ENCODE measurements around the gene SMIM45.

The SMIM45 gene

DNA sequence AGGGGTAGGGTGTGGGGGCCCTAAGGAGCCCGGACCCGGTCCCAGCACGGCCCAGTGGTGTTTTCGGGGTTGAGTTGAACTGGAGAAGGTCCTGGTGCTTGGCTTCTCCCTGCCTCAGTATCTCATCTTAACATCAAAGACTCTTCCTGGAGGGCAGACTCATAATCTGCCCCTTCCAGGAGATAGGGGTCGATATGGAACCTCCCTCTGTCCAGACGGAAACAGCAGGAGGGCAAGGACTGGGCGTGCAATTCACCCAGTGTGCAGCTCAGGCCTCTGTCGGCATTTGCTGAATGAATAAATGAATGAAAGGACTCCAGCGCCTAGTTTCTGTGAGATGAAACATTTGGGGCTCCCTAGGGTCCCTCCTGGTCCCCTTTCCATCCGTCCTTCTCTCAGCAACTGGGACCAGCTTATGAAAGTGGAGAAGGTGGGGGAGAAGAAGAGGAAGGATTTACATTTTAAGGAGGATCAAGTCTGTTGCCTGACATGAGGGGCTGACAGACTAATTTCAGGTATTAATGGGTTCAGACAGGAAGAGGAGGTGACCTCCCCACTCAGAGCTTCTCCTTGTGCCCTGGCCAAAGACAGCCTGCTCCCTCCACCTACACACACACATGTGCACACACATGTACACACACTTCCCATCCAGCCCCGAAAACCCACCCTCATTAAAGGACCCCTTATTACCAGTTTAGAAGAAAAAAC is 36.0 kb upstream of the SMIM45 start:
- no peak for DNase-seq

DNA sequence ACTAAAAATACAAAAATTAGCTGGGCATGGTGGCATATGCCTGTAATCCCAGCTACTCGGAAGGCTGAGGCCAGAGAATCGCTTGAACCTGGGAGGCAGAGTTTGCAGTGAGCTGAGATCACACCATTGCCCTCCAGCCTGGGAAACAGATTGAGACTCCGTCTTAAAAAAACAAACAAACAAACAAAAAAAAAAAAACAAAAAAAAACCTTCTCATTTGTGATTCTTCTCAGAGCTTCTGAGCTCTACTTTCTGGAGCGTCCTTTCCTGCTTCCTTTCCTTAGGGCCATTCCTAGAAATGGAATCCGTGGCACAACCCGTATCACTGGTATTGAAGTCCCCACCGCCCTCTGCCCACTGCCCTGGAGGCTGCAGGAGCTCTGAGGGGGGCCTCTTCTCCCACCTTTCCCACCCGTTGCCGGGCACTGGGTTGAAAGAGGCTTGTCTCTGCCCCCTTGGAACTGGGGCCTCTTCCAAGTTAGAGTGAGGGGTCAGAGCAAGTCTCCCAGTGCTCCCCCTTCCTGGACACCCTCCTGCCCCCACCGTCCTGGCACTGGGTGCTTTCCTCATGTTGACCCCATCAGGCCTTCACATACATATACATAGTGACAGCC is 35.1 kb upstream of the SMIM45 start:
- no peak for DNase-seq

DNA sequence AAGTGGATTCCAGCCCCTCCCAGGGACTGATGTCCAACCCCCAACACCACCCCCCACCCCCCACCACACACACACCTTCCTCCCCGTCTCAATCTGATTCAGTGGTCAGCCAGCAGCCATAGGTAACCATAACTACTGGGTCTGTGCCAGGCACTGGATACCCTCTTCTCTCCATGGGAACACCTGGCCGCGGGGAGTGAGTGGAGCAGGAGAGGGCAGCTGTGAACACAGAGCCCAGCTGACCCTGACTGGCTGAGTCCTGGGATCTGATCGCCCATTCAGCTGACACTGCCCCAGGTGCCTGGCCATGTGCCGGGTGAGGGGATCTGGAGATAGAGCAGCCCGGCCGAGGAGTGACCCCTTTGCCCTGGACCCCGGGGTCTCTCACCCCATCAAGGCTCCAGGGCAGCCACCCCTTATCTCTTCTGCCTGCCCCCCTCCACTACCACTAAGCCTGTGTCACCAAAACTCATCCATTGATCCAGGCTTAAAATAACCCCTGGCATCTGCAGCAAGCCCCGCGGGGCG is 34.5 kb upstream of the SMIM45 start:
- no peak for DNase-seq

DNA sequence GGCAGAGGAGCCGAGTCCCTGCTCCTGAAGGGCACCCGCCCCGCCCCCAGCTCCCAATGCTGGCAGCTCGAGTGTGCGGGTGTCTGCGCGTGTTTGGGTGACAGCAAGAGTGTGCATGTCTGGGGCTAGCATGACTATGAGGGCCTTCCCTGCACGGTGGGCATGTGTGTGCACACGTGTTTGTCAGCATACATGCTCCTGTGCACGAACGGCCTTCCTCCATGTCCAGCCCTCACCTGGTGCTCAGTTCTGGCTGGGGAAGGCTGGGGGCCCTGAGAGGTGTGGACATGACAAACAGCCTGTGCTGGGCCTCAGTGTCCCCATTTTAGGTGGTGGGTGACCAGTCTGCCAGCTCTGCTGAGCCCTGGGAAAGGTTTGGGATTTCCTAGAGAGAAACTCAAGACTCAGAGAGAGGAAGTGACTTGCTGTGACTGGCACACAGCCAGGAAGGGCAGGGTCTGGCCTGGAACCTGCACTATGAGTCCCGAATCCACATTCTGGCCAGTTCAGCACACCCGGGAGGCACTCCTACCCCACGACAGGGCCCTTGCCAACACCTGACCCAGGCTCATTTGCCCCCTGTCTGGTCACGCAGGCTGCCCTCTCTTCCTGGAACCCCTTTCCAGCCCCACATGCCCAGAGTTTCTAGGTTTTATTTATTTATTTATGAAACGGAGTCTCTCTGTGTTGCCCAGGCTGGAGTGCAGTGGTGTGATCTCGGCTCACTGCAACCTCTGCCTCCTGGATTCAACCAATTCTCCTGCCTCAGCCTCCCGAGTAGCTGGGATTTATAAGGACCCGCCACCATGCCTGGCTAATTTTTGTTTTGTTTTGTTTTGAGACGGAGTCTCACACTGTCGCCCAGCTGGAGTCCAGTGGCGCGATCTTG is 33.8 kb upstream of the SMIM45 start:
- peak; percentile 27 to 49 for DNase-seq

DNA sequence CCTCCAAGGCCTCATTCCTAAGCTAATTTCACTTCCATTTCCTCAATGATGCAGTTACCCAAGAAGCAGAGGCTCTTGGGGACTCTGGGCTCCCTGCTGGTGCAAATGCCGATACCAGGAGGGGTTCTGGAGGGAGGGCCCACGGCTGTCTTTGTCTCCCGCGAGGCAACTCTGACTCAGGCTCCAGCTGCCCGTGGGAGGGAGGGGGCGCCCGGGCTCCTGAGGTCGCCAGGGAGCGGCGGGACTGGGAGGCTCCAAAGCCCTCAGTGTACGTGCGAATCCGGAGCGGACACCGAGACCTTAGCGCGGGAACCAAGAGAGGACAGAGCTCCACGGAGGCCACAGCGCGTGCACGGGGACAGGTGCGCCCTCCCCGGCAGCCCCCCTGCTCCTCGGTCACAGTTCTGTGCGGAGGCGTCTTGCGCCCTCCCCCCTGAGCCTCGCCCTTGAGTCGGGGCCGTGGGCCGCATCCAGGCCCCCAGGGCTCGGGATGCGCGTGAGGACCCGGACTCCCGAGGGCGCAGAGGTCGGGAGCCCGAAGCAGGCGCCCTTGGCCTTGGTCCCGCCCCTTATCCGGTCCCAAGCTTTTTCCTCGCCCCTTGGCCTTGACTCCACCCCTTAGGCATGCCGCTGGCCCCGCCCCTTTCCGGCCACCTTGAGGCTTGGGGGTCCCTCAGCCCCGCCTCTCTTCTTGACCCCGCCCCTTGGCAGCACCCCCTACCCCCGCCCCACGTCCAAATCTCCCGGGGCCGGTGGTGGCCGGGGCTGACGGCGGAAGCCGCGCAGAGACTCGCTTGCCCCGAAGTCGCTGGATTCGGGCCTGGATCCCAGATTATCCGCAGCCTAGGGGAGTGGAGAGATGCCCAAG is 32.4 kb upstream of the SMIM45 start:
- peak; percentile 55 to 73 for DNase-seq

DNA sequence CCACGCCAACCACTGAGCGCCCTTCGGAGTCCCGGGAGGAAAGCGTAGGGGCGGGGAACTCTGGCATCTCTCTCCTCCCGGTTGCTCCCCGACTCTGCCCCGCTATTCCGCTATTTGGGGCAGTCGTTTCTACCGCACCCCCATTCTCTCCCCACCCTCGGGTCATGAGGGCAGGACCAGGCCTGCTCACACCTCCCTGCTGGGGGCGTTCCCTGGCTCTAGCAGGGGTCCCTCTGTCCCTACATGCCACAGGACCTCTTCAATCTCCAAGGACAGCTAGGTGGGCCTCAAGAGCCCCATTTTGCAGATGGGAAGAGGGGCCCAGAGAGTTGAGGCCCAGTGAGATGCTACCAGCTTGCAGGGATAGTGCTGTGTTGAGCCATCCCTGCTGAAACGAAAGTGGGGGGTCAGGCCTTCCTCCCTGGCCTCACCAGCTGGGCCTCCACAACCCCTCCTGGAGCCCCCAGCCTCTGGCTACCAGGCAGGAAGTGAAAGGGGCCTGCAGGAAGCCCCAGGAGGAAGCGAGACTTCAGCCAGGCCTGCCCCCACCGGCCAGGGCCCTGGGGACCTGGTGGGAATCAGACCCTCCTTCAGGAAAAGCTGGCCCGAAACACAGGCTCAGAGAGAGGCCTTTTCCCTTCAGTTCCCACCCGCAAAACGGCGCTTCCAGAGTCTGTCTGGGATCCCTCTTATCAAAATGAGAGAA is 31.5 kb upstream of the SMIM45 start:
- DNase-seq = peak in 1 of 2 donors; percentile 50

DNA sequence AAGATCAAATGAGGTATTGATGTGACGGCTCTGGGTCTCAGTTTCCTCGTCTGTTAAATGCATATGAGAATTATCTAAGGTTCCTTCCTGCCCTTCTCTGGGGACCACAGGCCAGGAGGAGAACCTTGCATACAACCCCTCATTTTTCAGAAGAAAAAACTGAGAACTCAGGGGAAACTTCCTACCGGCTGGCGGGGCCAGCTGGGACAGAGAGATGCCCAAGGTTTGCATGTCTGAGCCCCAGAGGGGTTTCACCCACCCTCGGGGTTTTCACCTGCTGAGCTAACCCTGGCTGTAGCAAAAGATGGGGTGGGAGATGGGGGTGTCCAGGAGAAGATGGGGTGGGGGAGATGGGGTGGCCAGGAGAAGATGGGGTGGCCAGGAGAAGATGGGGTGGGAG is 29.6 kb upstream of the SMIM45 start:
- no peak for DNase-seq

DNA sequence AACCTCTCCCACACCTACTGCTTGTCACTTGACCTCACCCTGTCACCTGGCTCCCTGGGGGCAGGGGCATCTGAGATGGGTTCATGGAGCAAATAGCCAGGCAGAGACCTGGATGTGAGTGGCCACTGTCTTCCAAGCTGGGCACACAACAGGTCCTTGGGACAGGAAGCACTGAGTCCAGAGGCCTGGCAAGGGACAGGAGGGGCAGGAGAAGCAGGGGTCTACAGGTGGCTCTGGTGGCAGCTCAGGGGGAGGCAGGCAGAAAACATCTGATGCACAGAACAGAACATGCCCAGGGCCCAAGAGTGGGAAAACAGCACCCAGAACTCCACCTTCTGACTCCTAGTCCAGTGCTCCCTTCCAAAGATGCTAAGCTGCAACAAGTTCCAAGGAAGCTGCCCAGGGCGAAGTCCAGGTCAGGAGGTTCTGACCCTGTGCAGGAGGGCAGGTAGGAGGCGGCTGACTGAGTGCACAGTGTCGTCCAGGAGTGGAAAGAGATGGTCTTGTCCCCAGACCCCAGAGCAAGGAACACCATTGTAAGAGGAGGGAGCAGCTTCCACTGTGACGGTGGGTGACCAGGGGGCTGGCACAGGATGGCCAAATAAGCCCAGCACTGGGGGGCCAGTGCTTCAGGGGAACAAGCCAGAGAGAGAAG is 28.9 kb upstream of the SMIM45 start:
- no peak for DNase-seq

DNA sequence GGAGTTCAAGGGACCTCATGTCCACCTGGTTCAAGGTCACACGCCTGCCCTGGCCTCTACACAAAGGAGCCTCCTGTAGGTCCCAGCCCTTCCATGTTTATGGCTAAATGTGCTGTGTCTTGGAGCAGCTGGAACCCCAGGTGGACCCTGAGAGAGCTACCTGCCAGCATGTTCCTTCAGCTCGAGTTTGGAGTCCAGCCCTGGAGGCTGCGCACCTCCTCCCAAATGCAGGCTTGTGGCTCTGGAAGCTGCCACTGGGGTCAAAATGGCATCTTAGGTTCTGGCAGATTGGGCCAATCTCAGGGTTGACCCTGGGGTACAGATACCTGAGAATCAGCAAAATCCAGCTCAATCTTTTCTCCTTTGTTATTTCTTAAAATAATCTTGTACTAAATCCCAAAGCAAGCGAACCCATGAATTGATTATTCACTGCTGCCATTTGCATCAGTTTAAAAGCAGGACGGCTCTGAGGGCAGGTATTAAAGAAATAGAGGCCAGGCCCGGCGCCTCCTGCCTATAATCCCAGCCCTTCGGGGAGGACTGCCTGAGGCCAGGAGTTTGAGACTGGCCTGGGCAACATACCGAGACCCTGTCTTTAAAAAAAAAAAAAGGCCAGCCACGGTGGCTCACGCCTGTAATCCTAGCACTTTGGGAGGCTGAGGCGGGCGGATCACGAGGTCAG is 28.2 kb upstream of the SMIM45 start:
- no peak for DNase-seq

DNA sequence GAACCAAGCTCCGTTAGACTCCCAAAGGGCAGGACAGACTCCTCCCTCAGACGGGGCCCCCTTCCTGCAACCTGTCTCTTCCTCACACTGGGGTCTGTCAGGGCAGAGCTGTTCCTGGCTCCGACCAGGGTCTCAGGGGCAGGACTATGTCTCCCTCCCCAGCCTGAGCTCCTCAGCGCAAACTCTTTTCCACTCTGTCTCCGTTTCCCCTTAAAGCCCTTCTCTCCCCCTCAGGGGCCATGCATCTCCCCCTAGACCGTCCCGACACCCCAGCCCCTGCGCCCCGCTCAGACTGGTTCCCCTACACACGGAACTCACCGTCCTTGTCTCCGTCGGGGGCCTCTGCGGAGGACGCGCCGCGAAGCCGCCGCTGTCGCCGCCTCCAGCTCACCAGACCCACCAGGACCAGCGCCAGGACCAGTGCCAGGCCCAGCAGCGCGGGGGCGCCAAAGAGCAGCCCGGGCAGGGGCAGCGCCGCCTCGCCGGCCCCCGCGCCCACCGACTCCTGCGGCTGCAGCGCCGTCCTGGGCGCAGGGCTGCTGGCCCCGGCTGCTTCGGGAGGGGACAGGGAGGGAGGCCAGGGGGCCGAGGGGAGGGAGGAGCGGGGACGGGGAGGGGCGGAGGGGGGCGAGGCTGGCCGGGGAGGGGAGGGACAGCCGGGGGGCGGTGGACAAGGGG is 26.0 kb upstream of the SMIM45 start:
- peak; percentile 76 to 82 for DNase-seq

DNA sequence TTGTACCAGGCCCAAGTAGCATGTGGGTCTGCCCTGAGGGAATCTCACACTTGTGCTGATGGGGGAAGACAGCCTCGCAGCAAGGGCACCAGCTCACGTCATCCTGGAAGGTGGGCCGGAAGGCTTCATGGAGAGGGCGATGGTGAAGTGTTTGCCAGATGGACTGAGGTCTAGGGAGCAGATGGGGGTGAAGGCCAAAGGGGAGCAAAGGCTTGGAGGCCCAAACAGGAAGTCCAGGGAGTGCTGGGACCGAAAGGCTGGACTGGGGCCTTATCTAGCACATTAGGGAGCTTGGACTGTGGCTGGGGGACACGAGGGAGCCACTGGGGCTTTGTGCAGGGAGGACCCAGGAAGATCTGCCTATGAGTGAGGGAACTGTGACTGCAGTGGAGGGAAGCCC is 24.1 kb upstream of the SMIM45 start:
- no peak for DNase-seq

DNA sequence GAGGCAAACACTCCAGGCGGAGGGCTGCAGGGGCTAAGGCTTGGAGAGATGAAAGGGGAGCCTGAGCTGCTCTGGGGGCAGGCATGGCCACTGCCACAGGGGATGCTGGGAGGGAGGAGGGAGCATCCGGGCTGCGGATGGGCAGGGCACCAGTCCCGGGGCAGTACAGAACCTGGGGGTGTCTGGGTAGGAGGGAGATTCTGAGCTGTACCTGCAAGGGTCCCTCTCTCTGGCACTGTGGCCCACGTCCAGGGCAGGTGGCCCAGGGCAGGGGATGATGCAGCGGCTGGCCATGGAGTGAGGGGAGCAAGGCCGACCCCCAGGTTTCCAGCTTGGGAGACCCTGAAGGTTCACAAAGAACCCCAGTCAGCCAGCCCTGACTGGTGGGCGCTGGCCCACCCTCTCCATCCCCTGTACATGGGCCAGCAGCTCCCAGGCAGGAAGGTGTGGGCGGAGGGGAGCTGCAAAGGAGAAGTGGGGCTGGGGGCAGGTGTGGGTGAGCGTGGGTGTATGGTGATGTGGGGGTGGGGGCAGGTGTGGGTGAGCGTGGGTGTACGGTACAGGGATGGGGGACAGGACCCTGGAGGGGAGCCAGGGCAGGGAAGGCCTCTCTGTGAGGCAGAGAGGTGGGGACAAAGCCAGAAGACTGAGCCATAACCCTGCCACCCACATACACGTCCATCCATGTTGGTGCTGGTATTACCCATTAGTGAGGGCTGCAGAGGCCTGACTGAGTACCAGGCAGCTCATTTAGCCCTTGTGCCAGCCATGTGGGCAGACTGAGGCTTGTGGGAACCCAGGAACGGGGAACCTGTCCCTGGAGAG is 23.1 kb upstream of the SMIM45 start:
- peak in 1 of 2 donors; percentile 59 for DNase-seq

DNA sequence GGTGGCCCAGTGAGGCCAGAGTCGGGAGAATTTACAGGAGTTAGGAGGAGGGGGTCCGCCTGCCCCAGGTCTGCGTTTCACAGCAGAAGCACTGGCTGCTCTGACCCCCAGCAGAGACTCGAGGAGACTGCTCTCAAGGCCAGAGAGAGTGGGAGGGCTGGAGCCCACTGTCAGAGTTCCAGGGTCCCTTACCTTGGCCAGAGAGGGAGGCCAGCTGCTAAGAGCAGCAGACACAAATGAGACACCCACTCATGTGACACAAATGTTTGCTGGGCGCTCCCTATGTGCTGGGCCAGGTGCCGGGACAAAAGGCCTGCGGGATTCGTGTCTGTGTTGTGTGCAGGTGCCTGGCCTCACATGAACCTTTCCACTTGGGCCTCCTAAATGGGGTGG is 22.5 kb upstream of the SMIM45 start:
- no peak for DNase-seq

DNA sequence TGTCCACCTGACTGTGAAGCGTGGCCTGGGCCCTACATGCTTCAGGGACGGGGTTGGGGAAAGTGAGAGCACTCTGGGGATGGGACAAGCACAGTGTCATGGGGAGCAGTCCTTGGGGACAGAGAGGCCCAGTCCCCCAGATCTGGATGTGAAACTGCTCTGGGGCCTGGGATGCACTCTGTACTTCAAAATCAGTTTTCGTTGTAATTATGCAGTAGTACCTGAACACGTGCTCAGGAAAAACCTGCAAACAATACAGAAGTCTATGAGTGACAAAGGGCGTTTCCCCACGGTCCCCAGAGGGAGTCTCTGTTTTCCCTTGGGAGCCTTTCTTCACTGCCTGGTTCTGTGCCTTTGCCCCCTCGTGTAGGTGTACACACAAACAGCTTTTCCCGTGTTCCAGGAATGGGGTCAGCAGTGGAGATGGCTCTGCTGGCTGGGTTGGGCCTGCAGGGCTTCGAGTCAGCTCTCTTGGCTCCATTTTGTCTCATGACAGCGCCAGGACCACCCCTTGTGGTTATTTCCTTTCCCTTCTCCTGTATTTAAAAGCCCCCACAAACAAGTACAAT is 20.2 kb upstream of the SMIM45 start:
- DNase-seq = peak in 1 of 2 donors; percentile 59

DNA sequence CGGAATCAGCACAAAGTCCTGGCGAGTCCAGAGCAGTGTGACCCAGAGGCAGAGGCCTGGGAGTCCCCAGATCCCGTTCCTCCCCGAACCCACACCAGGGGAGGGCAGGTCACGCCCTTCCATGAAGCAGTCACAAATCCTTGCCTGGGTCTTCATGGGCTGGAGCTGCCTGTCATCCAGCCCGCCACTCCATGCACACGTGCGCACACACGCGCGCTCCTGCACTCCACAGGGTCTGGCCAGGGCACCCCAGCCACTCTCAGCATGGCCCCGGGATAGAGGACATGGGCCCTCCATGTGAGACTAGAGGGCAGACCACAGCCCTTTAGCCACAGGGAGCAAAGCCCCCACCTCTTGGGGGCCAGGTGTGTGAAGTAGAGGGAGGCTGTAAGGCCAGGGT is 19.6 kb upstream of the SMIM45 start:
- no peak for DNase-seq

DNA sequence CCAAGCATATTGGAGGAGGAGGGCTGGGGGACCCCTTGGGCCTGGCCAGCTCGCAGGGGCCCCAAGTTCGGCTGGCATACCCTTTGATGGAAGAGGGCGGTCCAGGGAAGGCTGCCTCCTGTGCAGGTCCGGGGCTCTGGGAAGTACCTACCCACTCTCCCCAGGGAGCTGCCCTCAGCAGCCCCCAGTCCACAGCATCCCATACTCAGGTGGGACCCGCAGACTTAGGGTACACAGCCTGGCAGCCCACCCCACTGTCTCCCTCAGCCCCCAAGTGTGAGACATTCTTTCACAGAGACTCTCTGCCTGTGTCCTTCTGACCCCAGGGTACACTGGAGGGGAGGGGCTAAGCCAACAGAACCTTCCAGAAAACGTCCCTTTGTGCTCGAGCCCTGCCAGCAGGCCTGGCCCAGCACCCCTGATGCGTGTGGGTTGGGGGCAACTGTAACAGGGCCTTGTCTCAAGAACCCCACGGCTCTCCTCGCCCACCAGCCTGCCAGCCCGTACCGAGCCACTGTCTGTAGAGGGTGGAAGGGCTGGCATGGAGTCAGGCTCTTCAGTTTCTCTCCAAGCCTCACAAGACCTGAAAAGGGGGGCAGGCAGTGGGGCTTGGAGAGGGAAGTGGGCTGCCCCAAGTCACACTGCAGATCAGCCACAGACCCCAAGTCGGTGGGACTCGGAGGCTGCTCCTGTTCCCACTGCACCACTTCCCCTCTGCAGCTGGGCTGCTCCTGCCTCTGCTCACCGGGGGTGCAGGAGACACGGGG is 18.4 kb upstream of the SMIM45 start:
- DNase-seq = no peak

DNA sequence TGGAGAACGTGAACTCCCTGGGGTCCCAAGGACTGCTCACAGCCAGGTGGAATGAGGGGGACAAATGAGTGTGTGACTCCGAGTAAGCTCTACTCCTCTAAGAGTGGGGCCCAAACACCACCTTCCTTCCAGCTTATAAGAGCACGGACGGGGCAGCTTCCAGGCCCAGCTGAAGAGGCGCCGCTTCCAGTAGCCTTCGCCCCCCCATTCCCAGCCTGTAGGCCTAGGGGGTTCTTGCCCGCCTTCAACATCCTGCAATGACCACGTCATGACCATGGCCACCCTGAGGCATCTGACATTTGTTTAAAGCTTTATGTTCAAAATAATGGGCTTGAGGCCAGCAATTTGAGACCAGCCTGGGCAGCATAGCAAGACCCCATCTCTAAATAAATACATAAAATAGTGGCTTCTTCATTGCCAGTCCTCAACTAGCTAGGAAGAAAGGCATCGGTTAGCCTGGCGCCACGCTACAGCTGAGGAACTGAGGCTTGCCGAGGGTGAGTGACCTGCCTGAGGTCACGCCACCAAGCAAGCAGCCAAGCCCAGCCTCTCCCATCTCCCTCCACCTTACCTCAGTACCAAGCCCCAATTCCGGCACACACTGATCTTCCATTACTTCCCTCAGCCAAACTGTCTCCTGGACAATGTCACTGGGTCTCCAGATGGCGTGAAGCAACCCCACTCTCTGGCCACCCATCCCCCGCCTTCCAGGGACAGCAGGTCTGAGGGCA is 17.5 kb upstream of the SMIM45 start:
- DNase-seq = no peak
